ENCODE data around the gene MACROD2. TPM values are rescaled to one million over a fixed set of nuclear protein-coding genes. Genes with fewer than 3 reads are reported as not detected.

MACROD2 gene
- total and polyA plus RNA-seq, 8 donors: 0.78 to 31.3 (median 10.9) TPM; not detected in 1

- Histone ChIP-seq H3K4me1 (no peaks in the 10 kb centered on the region), H3K27ac (no peak overlapping the region), H3K36me3 (no peaks in the 10 kb centered on the region), H3K9me3 (peaks cover 0 to 12% (median 0%) of the 10 kb centered on the region in 4 donors), H3K4me3 (no peak overlapping the region), H3K27me3 (no peaks in the 10 kb centered on the region)
- DNase-seq: no peak
- WGBS, 5 donors: 33 to 69% (median 51%) methylated on average over 1 of the region's 1 CpG
- intact Hi-C loops (cut with DNase I; ENCODE audit: low total_unique reads): no loop called here
- TF ChIP-seq EP300 (IDR thresholded peaks at IDR 0.05): no peak
- TF ChIP-seq POLR2AphosphoS5 (IDR thresholded peaks at IDR 0.05): no peak
- TF ChIP-seq CTCF (IDR thresholded peaks at IDR 0.05): no peak
- no peak for TF ChIP-seq POLR2A (IDR thresholded peaks at IDR 0.05)
Observed at GRCh38 chr20:14434384-14435136, 439.2 kb downstream of the MACROD2 start.

- WGBS, 5 donors: 85 to 89% (median 87%) methylated on average over 4 of the region's 4 CpGs
- H3K36me3 ChIP-seq: no peaks in the 10 kb centered on the region
- H3K4me1 ChIP-seq: no peaks in the 10 kb centered on the region
- TF ChIP-seq POLR2A (IDR thresholded peaks at IDR 0.05) (no peak), POLR2AphosphoS5 (IDR thresholded peaks at IDR 0.05) (no peak), CTCF (IDR thresholded peaks at IDR 0.05) (no peak), EP300 (IDR thresholded peaks at IDR 0.05) (no peak)
- no peak overlapping the region for H3K4me3 ChIP-seq
- H3K27me3 ChIP-seq: no peaks in the 10 kb centered on the region
- no peak overlapping the region for H3K27ac ChIP-seq
- intact Hi-C loops (cut with DNase I; ENCODE audit: low total_unique reads): no loop called here
- peaks cover 0 to 12% (median 0%) of the 10 kb centered on the region in 4 donors for H3K9me3 ChIP-seq
- DNase-seq: no peak
Observed at GRCh38 chr20:14441201-14441600, 445.9 kb downstream of the MACROD2 start.

GRCh38 chr20:14444106-14444505 lies 448.8 kb downstream of the MACROD2 start:
- TF ChIP-seq CTCF (IDR thresholded peaks at IDR 0.05) (no peak), POLR2A (IDR thresholded peaks at IDR 0.05) (no peak), POLR2AphosphoS5 (IDR thresholded peaks at IDR 0.05) (no peak), EP300 (IDR thresholded peaks at IDR 0.05) (no peak)
- Histone ChIP-seq H3K36me3 (no peaks in the 10 kb centered on the region), H3K4me1 (no peaks in the 10 kb centered on the region), H3K4me3 (no peak overlapping the region), H3K27me3 (no peaks in the 10 kb centered on the region), H3K27ac (no peak overlapping the region), H3K9me3 (peaks cover 0 to 3% (median 0%) of the 10 kb centered on the region in 4 donors)
- no peak for DNase-seq
- 53 to 80% (median 63%) methylated on average over 3 of the region's 3 CpGs for WGBS, 5 donors
- intact Hi-C loops (cut with DNase I; ENCODE audit: low total_unique reads): no loop called here

GRCh38 chr20:14445310-14445709 lies 450.0 kb downstream of the MACROD2 start:
- DNase-seq: no peak
- Histone ChIP-seq H3K36me3 (no peaks in the 10 kb centered on the region), H3K4me3 (no peak overlapping the region), H3K4me1 (no peaks in the 10 kb centered on the region), H3K9me3 (no peaks in the 10 kb centered on the region), H3K27me3 (no peaks in the 10 kb centered on the region), H3K27ac (no peak overlapping the region)
- TF ChIP-seq EP300 (IDR thresholded peaks at IDR 0.05): no peak
- TF ChIP-seq POLR2A (IDR thresholded peaks at IDR 0.05): no peak
- no peak for TF ChIP-seq POLR2AphosphoS5 (IDR thresholded peaks at IDR 0.05)
- TF ChIP-seq CTCF (IDR thresholded peaks at IDR 0.05): no peak
- intact Hi-C loops (cut with DNase I; ENCODE audit: low total_unique reads): no loop called here
